LNCAP (cell line): ENCODE results near the gene RBMS1.

Source experiments
- CTCF ChIP-seq: fragments of 450-650 bp; IDR thresholded peaks from 2 replicates; pipeline ENCODE4 v1.5.1; 2017; ENCODE audit warnings: mild to moderate bottlenecking

The RBMS1 gene

DNA sequence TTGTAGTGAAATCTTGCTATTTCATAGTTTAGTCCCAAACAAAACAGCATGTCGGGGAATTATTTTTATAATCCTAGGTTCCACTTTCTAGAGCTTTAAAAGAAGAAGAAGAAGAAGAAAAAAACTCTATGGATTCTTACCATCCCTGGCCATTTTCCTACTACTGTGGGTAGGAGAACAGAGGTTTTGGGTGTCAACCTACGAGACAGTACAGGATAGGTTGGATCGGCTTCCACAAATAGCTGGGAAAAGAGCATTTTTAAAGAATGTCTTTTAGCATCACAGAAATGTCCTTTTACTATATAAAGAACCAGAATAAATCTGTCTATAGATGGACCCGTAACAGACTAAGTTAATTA, 65.2 kb downstream of the RBMS1 start:
- TF ChIP-seq CTCF, result no peak

- TF ChIP-seq CTCF, result no peak
Measured at GRCh38 chr2:160427629-160428404, 65.8 kb downstream of the RBMS1 start.

DNA sequence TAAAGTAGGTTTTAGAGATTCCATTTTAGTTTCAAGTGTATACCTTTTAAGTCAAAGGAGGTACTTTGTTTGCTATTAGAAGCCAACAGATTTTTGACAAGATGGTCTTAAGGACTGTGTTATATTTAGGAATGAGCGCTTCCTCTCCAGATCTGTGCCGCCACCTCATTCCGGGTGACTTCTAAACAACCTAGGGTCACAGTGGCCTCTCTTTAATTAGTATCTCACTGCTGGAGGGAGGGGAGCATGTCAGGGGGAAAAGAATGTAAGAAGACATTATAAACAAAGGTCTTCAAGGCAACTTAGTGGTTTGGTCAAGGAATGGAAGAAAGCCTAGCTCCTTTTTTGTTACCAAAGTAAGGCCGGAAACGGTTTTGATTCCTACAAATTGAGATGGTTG, 67.0 kb downstream of the RBMS1 start:
- TF ChIP-seq CTCF, result no peak

- no peak for TF ChIP-seq CTCF
Measured at GRCh38 chr2:160425434-160426151, 68.0 kb downstream of the RBMS1 start.

DNA sequence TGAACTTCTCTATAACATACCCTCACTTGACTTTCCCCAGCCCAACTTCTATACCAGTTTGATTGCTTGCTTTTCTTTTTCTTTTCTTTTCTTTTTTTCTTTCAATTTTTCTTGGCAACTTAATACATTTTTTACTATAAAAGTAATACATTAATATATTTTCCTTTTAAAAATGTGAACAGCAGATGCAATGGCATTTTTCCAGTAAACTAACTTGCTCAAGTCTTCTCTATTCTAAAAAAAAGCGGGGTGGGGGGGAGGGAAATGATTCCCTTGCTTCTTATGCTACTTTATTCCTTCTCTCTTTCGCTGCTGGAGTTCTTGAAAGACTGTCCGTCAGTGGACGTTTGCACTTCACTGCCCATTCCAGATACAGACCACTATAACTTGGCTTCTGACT, 70.5 kb downstream of the RBMS1 start:
- no peak for TF ChIP-seq CTCF

DNA sequence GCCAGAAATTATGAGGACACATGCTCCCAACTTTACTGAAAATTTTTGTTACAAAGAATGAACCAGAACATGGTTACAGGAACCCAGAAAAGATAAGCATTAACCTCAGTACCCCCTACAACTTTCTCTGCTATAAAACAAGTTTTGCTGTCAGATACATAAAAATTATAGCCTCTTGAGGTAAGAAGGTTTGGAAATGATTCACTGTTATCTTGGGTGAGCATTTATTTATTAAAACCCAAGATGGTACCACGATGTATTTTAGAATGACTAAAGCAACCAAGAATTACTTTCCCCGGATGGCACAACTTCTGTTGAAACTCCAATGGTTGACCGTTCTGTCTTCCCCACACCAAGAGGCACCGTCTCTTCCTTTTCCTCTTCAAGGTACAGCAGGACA, 72.9 kb downstream of the RBMS1 start:
- TF ChIP-seq CTCF, result no peak

- TF ChIP-seq CTCF, result no peak
Measured at GRCh38 chr2:160419776-160420505, 73.7 kb downstream of the RBMS1 start.
